Thyroid gland (tissue), 4 donors: Measurements from ENCODE around the gene ELP2.

Source experiments
- POLR2A ChIP-seq, 2 donors: fragments of 450-650 bp; IDR thresholded peaks; one replicate each; pipeline ENCODE4 v1.6.1; 2017; ENCODE audit warnings: antibody characterized with exemption in 2 of 2, mild to moderate bottlenecking in 2 of 2, moderate library complexity in 1 of 2
- TF ChIP-seq, protein P1 (sequence below), 6 experiments: fragments of 200-600 bp in 3 of 6; fragments of 450-650 bp in 3 of 6; sonication (generic) in 3 of 6; IDR thresholded peaks; one replicate each; pipeline ENCODE4 v1.5.1; 2016 to 2019; ENCODE audit warnings: antibody characterized with exemption in 6 of 6, mild to moderate bottlenecking in 2 of 6, inconsistent platforms in 1 of 6, moderate library complexity in 1 of 6

DNA sequence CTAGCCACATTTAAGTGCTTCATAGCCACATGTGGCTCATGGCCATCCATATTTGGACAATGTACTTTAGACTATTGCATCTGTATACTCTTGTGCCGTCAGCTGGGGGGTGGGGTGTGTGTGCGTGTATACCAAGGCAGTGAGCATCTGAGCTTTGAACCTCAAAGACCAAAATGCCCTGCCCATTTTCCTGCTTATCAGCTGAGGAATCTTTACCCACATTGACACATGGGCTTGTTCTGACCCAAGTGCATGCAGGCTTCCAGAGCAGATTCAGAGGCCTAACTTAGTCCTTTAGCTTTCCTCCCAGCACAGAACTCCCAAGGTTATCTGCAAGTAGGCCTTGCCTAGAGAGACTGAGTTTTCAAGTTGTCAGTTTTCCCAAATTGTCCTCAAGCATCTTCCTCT, 46.5 kb downstream of the ELP2 start:
- TF ChIP-seq, protein P1, sequence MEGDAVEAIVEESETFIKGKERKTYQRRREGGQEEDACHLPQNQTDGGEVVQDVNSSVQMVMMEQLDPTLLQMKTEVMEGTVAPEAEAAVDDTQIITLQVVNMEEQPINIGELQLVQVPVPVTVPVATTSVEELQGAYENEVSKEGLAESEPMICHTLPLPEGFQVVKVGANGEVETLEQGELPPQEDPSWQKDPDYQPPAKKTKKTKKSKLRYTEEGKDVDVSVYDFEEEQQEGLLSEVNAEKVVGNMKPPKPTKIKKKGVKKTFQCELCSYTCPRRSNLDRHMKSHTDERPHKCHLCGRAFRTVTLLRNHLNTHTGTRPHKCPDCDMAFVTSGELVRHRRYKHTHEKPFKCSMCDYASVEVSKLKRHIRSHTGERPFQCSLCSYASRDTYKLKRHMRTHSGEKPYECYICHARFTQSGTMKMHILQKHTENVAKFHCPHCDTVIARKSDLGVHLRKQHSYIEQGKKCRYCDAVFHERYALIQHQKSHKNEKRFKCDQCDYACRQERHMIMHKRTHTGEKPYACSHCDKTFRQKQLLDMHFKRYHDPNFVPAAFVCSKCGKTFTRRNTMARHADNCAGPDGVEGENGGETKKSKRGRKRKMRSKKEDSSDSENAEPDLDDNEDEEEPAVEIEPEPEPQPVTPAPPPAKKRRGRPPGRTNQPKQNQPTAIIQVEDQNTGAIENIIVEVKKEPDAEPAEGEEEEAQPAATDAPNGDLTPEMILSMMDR (IDR thresholded peaks at IDR 0.05): no peak
- TF ChIP-seq POLR2A (IDR thresholded peaks at IDR 0.05): no peak
